LNCAP (cell line): ENCODE results near the gene HDAC4.

ENCODE experiments used
- TF ChIP-seq, protein P1 (sequence below): fragments of 450-650 bp; IDR thresholded peaks from 2 replicates; pipeline ENCODE4 v1.5.1; 2017; ENCODE audit warnings: mild to moderate bottlenecking

Gene HDAC4

DNA sequence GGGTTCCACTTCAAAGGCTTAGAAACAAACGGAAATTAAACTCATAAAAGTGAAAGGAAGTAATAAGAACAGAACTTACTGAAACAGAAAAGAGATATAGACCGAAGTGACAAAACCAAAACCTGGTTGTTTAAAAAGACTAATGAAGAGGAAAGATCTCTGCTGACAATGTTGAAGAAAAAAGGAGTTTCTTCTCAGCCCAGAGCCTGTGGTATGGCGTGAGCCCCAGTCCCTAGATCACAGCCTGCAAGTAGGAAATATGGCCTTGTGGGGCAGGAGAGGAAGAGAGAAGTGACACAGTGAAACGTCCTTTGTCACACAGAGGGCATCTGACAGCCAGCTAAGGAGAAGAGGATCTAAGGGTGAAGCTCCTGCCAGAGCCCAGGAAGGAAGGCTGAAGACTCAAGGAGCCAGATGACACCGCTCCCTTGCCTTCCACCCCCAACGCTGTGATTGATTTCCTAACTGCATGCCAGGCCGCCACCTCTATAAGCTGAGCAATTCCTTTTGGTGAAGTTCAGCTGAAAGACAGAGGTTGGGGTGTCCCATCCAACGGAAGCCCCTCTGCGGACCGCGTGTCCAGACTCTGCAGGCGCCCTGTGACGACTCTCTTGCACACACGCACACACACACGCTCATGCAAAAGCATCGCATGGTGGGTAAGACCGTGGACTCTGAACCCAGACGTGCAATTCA is 141.1 kb downstream of the HDAC4 start:
- TF ChIP-seq, protein P1, sequence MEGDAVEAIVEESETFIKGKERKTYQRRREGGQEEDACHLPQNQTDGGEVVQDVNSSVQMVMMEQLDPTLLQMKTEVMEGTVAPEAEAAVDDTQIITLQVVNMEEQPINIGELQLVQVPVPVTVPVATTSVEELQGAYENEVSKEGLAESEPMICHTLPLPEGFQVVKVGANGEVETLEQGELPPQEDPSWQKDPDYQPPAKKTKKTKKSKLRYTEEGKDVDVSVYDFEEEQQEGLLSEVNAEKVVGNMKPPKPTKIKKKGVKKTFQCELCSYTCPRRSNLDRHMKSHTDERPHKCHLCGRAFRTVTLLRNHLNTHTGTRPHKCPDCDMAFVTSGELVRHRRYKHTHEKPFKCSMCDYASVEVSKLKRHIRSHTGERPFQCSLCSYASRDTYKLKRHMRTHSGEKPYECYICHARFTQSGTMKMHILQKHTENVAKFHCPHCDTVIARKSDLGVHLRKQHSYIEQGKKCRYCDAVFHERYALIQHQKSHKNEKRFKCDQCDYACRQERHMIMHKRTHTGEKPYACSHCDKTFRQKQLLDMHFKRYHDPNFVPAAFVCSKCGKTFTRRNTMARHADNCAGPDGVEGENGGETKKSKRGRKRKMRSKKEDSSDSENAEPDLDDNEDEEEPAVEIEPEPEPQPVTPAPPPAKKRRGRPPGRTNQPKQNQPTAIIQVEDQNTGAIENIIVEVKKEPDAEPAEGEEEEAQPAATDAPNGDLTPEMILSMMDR = no peak

DNA sequence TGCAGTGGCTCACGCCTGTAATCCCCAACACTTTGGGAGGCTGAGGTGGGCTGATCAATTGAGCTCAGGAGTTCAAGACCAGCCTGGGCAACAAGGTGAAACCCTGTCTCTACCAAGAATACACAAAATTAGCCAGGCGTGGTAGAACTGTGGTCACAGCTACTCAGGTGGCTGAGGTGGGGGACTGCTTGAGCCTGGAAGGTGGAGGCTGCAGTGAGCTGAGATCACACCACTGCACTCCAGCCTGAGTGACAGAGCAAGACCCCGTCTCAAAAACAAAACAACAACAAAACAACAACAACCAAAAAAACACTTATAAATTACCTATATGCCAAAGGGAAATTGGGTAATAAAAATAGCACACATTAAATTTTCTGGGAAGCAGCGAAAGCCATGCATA is 141.6 kb downstream of the HDAC4 start:
- TF ChIP-seq, protein P1 = no peak

DNA sequence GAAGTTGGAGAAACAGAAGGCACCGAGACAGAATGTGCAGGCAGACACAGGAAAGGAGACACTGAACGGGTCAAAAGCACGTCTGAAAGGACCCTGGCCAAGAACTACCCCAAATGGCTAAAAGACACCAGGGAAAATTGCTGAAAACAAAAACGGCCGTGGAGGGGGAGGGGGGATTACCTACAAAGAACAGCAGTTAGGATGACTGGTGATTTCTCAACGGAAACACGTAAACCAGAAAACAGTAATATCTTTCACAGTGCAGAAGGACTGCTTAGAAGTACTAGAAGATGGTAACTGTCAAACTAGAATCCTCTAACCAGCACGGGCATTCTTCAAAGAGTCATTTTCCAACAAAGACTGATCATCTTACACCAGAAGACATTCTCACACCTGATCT is 142.6 kb downstream of the HDAC4 start:
- TF ChIP-seq, protein P1 = no peak

DNA sequence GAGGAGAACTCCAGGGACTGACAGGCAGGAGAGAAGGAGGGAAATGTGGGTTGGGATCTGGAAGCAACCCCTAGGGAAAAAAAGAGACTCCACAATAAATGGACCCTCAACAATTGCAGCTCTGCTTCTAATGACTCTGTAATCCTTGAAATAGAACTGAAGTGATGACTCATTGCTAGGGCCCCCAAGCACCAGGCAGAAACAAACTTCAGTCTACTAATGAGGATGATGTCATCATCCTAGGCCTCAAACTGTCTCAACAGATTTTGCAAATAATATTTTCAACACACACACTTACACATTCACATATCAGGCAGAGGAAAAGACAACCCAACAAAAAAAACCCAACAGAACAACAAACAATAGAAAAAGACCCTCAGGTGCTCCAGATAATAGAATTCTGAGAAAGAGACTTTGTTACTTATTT is 143.3 kb downstream of the HDAC4 start:
- TF ChIP-seq, protein P1 = no peak

DNA sequence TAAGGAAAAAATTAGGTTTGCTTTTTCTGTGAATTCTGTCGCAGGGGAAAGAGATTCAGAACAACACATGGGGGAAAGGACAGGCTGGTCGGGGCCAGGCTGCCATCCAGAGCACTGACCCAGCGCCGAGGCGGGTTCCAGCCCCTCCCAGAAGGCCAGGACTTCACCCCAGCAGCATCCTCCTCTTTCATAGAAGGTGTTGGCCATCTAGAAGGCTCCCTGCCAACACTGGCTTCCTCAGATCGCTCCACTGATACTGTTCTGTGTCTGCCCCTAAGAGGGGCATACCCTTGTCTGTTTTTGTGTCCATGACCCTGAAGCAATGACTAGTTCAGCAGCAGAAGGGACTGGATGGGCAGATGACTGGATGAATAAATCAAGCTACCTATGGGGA is 144.5 kb downstream of the HDAC4 start:
- TF ChIP-seq, protein P1 = no peak

DNA sequence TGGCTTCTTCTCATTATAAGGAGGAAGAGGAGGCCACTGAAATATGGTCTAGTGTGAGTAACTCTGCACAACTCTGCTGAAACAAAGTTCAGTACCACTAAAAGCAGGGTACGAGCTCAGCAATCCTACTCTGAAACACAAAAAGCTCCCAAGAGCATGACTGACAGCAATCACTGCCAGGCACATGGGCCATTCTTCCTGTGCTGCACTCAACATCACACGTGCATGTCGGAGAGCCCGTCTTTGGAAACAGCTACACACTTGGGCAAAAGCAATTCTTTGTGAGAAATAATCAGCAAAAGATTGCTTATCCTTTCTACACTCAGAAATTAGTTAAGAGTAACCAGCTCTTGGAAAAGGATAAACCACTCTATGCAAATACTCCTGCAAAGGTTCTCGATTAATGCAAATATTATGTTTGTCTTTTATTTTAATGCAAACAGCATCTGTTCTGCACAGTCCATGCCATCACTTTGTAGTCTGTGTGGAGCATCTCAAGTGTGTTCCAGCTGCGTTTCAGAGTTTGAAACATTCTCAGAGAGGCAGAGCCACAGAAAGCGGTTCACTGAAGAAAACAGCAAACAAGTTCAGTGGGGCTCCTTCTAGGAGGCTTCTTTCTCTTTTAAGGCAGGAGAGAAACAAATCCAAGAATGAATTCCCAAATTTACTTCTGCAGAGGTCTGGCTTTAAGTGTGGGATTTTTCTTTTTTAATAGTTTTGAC is 145.0 kb downstream of the HDAC4 start:
- TF ChIP-seq, protein P1 = no peak

DNA sequence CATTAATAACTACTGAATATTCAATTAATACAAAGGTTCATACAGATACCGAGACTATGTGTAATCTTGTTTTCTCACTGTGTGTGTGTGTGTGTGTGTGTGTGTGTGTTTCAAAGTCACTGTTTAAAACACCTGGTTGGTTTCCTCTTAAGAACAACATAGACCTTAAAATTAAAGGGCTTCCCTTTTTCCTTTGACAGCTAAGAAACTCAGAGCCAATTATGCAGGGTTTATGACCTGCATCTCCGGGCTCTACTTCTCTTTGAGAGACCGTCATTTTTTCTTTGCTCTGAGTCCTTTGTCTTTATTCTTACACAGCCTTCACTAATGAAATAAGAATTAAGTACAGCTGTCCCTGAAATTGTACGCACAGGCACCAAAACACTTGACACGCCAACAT is 145.6 kb downstream of the HDAC4 start:
- TF ChIP-seq, protein P1 = no peak
